Choroid plexus epithelial cell (primary cell): ENCODE data around the gene RALGPS1.

Experiments
- DNase-seq: peaks from one replicate; pipeline ENCODE4 v3.0.0-alpha.2; 2010; ENCODE audit warnings: low read depth
- H3K4me3 ChIP-seq: 2 replicates; pipeline ENCODE4 v1.5.1; 2011; ENCODE audit warnings: low read depth, mild to moderate bottlenecking, control low read depth, low read length, moderate library complexity
- TF ChIP-seq, protein P1 (sequence below): conservative IDR thresholded peaks from 2 replicates; pipeline ENCODE4 v1.5.1; 2011; ENCODE audit warnings: low read depth, mild to moderate bottlenecking, control low read depth, inconsistent platforms, low read length, moderate library complexity

The RALGPS1 gene

DNA sequence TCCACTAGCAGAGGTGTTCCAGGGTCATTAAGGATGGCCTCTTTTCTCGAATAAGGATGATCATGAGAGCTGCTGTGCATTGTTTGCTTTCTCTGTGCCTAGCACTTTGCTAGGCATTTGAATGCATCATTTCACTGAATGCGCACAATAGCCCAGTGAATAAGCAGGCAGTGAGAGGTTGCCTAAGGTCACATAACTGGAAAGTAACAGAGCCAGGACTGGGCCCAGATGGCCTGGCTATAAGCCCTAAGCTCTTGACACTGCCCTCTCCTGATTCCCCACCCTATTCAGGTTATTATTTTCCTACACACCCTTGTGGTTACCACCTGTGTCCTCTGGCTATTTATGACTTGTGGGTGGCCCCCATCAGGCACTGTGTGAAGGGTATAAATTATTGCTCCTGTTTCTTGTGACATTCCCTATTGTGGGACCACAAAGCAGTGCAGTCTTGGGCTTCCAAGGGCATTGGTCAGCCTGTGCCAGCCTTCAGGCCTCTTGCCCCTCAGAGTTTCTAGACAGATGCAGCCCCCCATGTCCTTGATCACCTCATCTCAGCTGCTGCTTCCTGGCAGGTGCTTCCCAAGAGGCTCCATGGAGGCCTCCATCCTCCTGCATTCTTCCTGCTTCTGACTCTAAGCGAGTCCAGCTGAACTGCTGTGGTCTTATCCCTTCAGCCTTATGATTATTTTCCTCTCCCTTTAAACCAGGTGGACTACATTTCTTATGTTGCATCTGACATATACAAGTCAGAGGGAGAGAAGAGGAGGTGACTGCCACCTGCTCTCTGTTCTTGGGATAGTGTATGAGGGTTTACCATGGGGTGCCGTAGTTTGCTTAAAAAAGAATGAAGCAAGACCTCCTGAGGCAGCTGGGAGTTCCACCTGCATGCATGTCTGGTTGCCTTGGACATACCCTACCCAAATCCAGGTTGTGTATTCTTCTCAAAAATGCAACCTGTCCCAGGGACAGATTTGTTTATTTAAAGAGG lies 160.3 kb downstream of the RALGPS1 start:
- no peak overlapping the region for H3K4me3 ChIP-seq
- TF ChIP-seq, protein P1, sequence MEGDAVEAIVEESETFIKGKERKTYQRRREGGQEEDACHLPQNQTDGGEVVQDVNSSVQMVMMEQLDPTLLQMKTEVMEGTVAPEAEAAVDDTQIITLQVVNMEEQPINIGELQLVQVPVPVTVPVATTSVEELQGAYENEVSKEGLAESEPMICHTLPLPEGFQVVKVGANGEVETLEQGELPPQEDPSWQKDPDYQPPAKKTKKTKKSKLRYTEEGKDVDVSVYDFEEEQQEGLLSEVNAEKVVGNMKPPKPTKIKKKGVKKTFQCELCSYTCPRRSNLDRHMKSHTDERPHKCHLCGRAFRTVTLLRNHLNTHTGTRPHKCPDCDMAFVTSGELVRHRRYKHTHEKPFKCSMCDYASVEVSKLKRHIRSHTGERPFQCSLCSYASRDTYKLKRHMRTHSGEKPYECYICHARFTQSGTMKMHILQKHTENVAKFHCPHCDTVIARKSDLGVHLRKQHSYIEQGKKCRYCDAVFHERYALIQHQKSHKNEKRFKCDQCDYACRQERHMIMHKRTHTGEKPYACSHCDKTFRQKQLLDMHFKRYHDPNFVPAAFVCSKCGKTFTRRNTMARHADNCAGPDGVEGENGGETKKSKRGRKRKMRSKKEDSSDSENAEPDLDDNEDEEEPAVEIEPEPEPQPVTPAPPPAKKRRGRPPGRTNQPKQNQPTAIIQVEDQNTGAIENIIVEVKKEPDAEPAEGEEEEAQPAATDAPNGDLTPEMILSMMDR = no peak
- DNase-seq = no peak

DNA sequence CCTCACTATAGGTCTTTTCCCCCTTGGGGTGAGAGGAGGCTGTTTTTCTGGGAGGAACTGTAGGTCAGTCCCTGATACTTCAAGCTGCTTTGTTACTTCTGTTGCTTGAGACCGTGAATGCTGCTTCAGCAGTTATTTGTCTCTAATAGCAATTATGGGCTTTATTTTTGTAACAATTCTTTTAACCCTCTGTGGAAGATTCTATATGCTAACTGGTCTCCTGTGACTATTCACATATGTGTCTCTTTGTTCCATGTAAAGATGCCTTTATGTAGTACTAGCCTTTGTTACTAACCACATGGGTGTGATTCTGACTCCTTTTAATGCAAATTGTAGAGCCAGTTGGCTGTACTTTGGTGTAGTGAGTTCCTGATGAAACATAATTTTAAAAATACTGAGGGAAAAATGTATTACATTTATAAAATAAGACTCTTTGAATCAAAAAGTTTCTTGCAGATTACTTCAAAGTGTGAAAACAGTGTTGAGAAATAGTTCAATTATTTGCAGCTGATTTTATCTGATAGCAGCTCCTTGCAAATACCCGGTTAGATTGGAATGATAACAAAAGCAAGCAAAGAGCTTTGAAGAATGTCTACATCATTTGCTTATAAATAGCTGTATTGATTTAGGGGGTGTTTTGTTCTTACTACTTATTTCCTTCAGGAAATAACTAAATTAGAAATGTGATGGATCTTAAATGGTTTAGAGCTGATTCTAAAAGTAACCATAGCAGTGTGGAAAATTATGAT lies 161.2 kb downstream of the RALGPS1 start:
- TF ChIP-seq, protein P1 = no peak
- H3K4me3 ChIP-seq = no peak overlapping the region
- no peak for DNase-seq

DNA sequence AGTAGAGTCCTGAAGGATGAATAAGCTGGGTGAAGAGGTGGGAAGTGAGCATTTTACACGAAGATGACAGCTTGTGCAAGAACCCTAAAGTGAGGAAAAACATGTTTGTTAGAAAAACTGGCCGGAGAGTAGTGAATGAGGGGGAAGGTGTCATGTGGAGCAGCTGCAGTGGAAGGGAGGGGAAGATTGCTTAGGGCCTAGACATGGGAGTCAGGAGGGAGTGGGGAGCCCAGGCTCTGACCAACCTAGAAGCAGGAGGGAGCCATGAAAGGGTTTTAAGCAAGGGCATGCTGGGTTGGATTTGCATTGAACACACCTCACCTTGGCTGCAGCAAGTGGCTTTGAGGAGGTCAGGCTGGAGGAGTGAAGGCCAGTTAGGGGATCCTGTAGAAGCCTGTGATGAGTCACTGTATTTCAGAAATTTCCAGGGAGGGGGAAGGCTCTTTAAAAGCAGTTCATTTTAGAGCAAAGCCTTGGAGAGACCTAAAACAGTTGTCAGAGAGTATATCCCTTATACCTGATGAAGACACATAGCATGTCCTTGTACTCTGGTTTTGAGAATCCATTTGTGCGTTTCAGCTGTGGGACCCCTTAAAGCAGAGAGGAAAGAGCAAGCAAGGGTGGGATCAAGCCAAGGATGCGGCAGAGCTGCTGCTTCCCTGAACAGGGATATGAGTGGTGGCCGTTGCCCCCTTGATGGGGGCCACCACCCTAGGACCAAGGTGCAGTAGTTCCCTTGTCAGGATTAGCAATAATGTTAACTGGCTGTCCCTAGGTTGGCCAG lies 162.5 kb downstream of the RALGPS1 start:
- DNase-seq = no peak
- H3K4me3 ChIP-seq = no peak overlapping the region
- TF ChIP-seq, protein P1 = no peak

DNA sequence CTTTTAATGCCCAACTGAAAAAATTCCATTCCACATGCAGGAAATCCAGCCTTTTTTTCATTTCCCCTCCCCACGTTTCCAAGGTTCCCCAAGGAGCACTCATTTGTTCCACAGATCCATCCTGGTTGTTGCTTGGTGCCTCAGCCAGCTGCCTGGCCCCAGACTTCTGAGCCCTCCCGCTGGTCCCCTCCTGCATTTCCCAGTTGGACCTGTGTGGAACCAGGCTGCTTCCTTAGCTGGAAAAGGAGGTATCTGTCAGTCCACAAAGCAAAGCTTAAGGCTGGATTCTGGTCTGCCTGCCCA lies 163.0 kb downstream of the RALGPS1 start:
- TF ChIP-seq, protein P1 = no peak
- no peak overlapping the region for H3K4me3 ChIP-seq
- no peak for DNase-seq

DNA sequence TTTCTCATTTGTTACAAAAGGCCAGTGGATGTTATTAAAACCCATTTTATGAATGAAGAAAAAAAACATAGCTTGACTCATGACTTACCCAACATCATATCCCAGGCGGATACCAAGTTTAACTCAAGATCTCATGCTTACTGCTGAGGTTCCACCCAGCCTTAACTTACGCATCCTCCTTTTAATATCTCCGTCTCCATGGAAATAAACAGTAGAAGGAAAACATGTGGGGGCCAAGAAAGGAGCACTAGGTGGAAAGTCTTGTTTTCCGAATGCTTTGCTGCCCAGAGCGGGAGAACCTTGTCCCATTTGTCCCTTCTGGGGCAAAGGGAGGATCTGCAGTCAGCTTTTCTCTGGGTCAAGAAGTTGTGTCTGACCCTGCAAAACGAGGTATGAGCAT lies 163.8 kb downstream of the RALGPS1 start:
- no peak for DNase-seq
- no peak overlapping the region for H3K4me3 ChIP-seq
- TF ChIP-seq, protein P1 = no peak

DNA sequence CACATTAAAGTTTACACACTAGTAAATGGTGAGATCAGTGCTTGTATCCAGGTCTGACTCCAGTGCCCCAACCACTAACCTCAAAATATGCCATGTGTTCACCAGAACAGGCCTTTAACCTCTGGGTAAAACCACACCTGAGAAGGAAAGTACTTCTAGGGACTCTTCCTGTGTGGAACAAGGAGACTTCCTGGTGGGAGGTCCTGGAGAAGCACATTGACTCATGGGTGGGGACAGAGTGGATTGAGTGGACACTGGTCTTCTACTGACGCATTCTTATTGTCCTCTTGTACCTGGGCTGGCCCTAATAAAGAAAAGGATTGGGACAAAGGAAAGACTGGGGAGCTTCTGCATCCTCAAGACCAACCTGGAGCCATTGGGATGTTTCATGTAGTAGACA lies 164.4 kb downstream of the RALGPS1 start:
- no peak overlapping the region for H3K4me3 ChIP-seq
- TF ChIP-seq, protein P1 = no peak
- DNase-seq = no peak
